ENCODE data around the gene MUC22.
"Not testable (repeated sequence)": the region's sequence is repeated elsewhere in the genome, so short reads cannot be mapped to it uniquely, and the experiment has no call there.

- TF ChIP-seq POLR2A (IDR thresholded peaks at IDR 0.05; ENCODE audit: extremely low read depth, insufficient read length); CTCF (IDR thresholded peaks at IDR 0.05; ENCODE audit: low read depth, low read length): not testable (repeated sequence)
Observed at GRCh38 chr6:31000067-31000860, 10.0 kb upstream of the MUC22 start.

Data from NB4 (cell line).